ENCODE results near the gene DCTN4. TPM values are rescaled to one million over a fixed set of nuclear protein-coding genes. Genes with fewer than 3 reads are reported as not detected.

The DCTN4 gene
- total and polyA plus RNA-seq, 2 experiments from 2014 or later: 22.9 to 63.9 TPM

- no peaks in the 10 kb centered on the region for H3K9me3 ChIP-seq (ENCODE audit: low read depth)
- H3K36me3 ChIP-seq (replicated peaks; ENCODE audit: insufficient read depth, low read depth): no peaks in the 10 kb centered on the region
- H3K27ac ChIP-seq: no peak overlapping the region
- H3K4me3 ChIP-seq: no peak overlapping the region
- 63% methylated on average over 4 of the region's 4 CpGs for WGBS (ENCODE audit: low lambda C conversion rate, missing lambda C conversion rate)
- H3K9me2 ChIP-seq (replicated peaks; ENCODE audit: insufficient read depth): no peaks in the 10 kb centered on the region
- H3K79me2 ChIP-seq: no peaks in the 10 kb centered on the region
- no peaks in the 10 kb centered on the region for H3K27me3 ChIP-seq
- no peak overlapping the region for H2AFZ ChIP-seq
- no peaks in the 10 kb centered on the region for H4K20me1 ChIP-seq (ENCODE audit: insufficient read depth, poor library complexity, severe bottlenecking)
- no peak for DNase-seq (ENCODE audit: low spot score)
- H3K4me2 ChIP-seq: no peak overlapping the region
- TF ChIP-seq EZH2 (IDR thresholded peaks at IDR 0.05; ENCODE audit: borderline replicate concordance) (no peak), CTCF (IDR thresholded peaks at IDR 0.05; ENCODE audit: poor library complexity) (no peak), EZH2phosphoT487 (IDR thresholded peaks at IDR 0.05; ENCODE audit: low read depth, severe bottlenecking, unreplicated experiment) (no peak)
- peaks cover 11% of the 10 kb centered on the region for H3K4me1 ChIP-seq (ENCODE audit: insufficient read depth)
Measured at GRCh38 chr5:150662731-150663516, 95.9 kb downstream of the DCTN4 start.

GRCh38 chr5:150661821-150662596, 96.8 kb downstream of the DCTN4 start:
- Histone ChIP-seq H3K9me2 (replicated peaks; ENCODE audit: insufficient read depth) (no peaks in the 10 kb centered on the region), H3K9me3 (ENCODE audit: low read depth) (no peaks in the 10 kb centered on the region), H3K27me3 (no peaks in the 10 kb centered on the region), H3K4me2 (no peak overlapping the region), H3K4me3 (no peak overlapping the region), H3K4me1 (ENCODE audit: insufficient read depth) (peaks cover 16% of the 10 kb centered on the region), H3K27ac (no peak overlapping the region), H4K20me1 (ENCODE audit: insufficient read depth, poor library complexity, severe bottlenecking) (no peaks in the 10 kb centered on the region), H3K79me2 (no peaks in the 10 kb centered on the region), H3K36me3 (replicated peaks; ENCODE audit: insufficient read depth, low read depth) (no peaks in the 10 kb centered on the region), H2AFZ (no peak overlapping the region)
- DNase-seq (ENCODE audit: low spot score): no peak
- WGBS (ENCODE audit: low lambda C conversion rate, missing lambda C conversion rate): 84% methylated on average over 10 of the region's 10 CpGs
- no peak for TF ChIP-seq EZH2phosphoT487 (IDR thresholded peaks at IDR 0.05; ENCODE audit: low read depth, severe bottlenecking, unreplicated experiment)
- TF ChIP-seq EZH2 (IDR thresholded peaks at IDR 0.05; ENCODE audit: borderline replicate concordance): no peak
- TF ChIP-seq CTCF (IDR thresholded peaks at IDR 0.05; ENCODE audit: poor library complexity): no peak

- Histone ChIP-seq H3K36me3 (replicated peaks; ENCODE audit: insufficient read depth, low read depth) (no peaks in the 10 kb centered on the region), H3K4me2 (no peak within 1 kb of the TSS), H3K4me1 (ENCODE audit: insufficient read depth) (peaks cover 21% of the 10 kb centered on the region), H3K27me3 (no peaks in the 10 kb centered on the region), H3K4me3 (no peak within 1 kb of the TSS), H3K79me2 (no peaks in the 10 kb centered on the region), H3K9me2 (replicated peaks; ENCODE audit: insufficient read depth) (no peaks in the 10 kb centered on the region), H2AFZ (no peak within 1 kb of the TSS), H3K9me3 (ENCODE audit: low read depth) (no peaks in the 10 kb centered on the region), H3K27ac (no peak within 1 kb of the TSS), H4K20me1 (ENCODE audit: insufficient read depth, poor library complexity, severe bottlenecking) (no peaks in the 10 kb centered on the region)
- no peak for TF ChIP-seq CTCF (IDR thresholded peaks at IDR 0.05; ENCODE audit: poor library complexity)
- no peak for TF ChIP-seq EZH2 (IDR thresholded peaks at IDR 0.05; ENCODE audit: borderline replicate concordance)
- TF ChIP-seq EZH2phosphoT487 (IDR thresholded peaks at IDR 0.05; ENCODE audit: low read depth, severe bottlenecking, unreplicated experiment): no peak
- WGBS (ENCODE audit: low lambda C conversion rate, missing lambda C conversion rate): 62% methylated on average over 7 of the region's 7 CpGs
- no peak for DNase-seq (ENCODE audit: low spot score)
Measured at GRCh38 chr5:150661086-150661485, 97.7 kb downstream of the DCTN4 start, which contains the start of gene MYOZ3. Gene MYOZ3, plus strand, starts transcription at chr5:150661251. Its CDS starts 1,691 bp downstream, at chr5:150662942.

Data from hepatocyte (in vitro differentiated cells).